H1 (cell line): ENCODE data around the gene FLRT1. TPM values are rescaled to one million over a fixed set of nuclear protein-coding genes. Genes with fewer than 3 reads are reported as not detected.

Experiments used
- GTF2F1 ChIP-seq: IDR thresholded peaks from 2 replicates; pipeline ENCODE4 v1.6.1; 2012; ENCODE audit warnings: low read depth, low read length, improper control_type of control experiment, borderline replicate concordance
- KDM4A ChIP-seq: IDR thresholded peaks from one replicate; pipeline ENCODE4 v1.7.1; 2012; ENCODE audit warnings: low read depth, mild to moderate bottlenecking, moderate library complexity, low read length, inconsistent platforms; ENCODE audit not compliant: severe bottlenecking
- MAX ChIP-seq: IDR thresholded peaks from 2 replicates; pipeline ENCODE4 v1.6.1; 2012; ENCODE audit warnings: inconsistent platforms
- SIRT6 ChIP-seq: IDR thresholded peaks from one replicate; pipeline ENCODE4 v1.7.1; 2012; ENCODE audit warnings: low read length, inconsistent platforms
- YY1 ChIP-seq: IDR thresholded peaks from 2 replicates; pipeline ENCODE4 v1.6.1; 2011; ENCODE audit warnings: low read depth, mild to moderate bottlenecking, low read length
- polyA plus RNA-seq, 7 experiments: library from polyadenylated mRNA; depleted of rRNA in 3 of 7; stranded (reverse) in 5 of 7; unstranded in 2 of 7; fragments of >200 nt in 5 of 7; fragments of 200-250 nt in 2 of 7; gene quantifications; 1 replicate in 5 of 7; 2 replicates in 1 of 7; 4 replicates in 1 of 7; pipeline versions ENCODE4 v1.2.1 to v1.2.3, GENCODE V29; 2011 to 2013; ENCODE audit warnings: missing spikeins in 2 of 7, mixed read lengths in 2 of 7
- total RNA-seq: library from RNA; stranded (reverse); fragmentation: NEBNext Ultra II Directional; extraction: Animal tissue kit (Norgen Biotek cat#: 25700); gene quantifications from 2 replicates; pipeline ENCODE4 v1.2.1, GENCODE V29; 2021

FLRT1 gene
- total and polyA plus RNA-seq, 2 of the 8 experiments (the other 6 are each of a cell fraction or from before 2014, with no cell fraction given): 0.14 to 0.28 TPM

- TF ChIP-seq MAX (peak; percentile 64), KDM4A (no peak), YY1 (no peak), SIRT6 (no peak), GTF2F1 (no peak)
Observed at GRCh38 chr11:64021757-64022093, 14.0 kb upstream of the FLRT1 start (continued).
